Esophagus muscularis mucosa (tissue), 4 donors: ENCODE results near the gene SEC22A. TPM values are rescaled to one million over a fixed set of nuclear protein-coding genes. Genes with fewer than 3 reads are reported as not detected.

ENCODE experiments used
- DNase-seq: peaks from one replicate; pipeline ENCODE4 v3.0.0-alpha.2; 2017; ENCODE audit errors: extremely low spot score
- H3K27ac ChIP-seq, 4 donors: fragments of 200-600 bp; sonication (generic); replicated peaks in 1 of 4; 1 replicate in 3 of 4; 2 replicates in 1 of 4; pipeline ENCODE4 v1.5.1; 2016 to 2019; ENCODE audit warnings: mild to moderate bottlenecking in 1 of 4
- H3K27me3 ChIP-seq, 4 donors: fragments of 200-600 bp; sonication (generic); one replicate each; pipeline versions ENCODE4 v1.5.1 to v1.6.0; 2016 to 2019
- H3K36me3 ChIP-seq, 4 donors: fragments of 200-600 bp; sonication (generic); one replicate each; pipeline ENCODE4 v1.5.1; 2016 to 2019
- H3K4me1 ChIP-seq, 4 donors: fragments of 200-600 bp; sonication (generic); one replicate each; pipeline ENCODE4 v1.5.1; 2016 to 2019
- H3K4me3 ChIP-seq, 4 donors: fragments of 200-600 bp; sonication (generic); 1 replicate in 2 of 4; 2 replicates in 2 of 4; pipeline ENCODE4 v1.5.1; 2016 to 2019; ENCODE audit warnings: mild to moderate bottlenecking in 4 of 4, moderate library complexity in 1 of 4
- H3K9me3 ChIP-seq, 4 donors: fragments of 200-600 bp; sonication (generic); 1 replicate in 3 of 4; 2 replicates in 1 of 4; pipeline ENCODE4 v1.5.1; 2016 to 2019
- EP300 ChIP-seq: sonication (generic); formaldehyde crosslinking; IDR thresholded peaks from one replicate; pipeline ENCODE4 v1.6.1; 2017; ENCODE audit warnings: antibody characterized with exemption
- POLR2A ChIP-seq: fragments of 450-650 bp; IDR thresholded peaks from one replicate; pipeline ENCODE4 v1.6.1; 2017; ENCODE audit warnings: antibody characterized with exemption, moderate library complexity, mild to moderate bottlenecking, low read depth
- POLR2AphosphoS5 ChIP-seq, 2 donors: sonication (generic); formaldehyde crosslinking; IDR thresholded peaks; one replicate each; pipeline ENCODE4 v1.6.1; 2017; ENCODE audit warnings: antibody characterized with exemption in 2 of 2
- WGBS: methylation state at CpG from one replicate; pipeline ENCODE4 v1.1.5; 2018; 5-methylcytosine and 5-hydroxymethylcytosine counted together
- intact Hi-C: fragments of 100-400 bp; cut with DNase I; formaldehyde crosslinking; loops from one replicate; pipeline ENCODE4 v1.15.1; 2023
- total RNA-seq, 4 donors: library from RNA; depleted of rRNA; stranded (reverse); fragments of >200 nt; gene quantifications; one replicate each; pipeline versions ENCODE4 v1.1.0 to v1.2.1, GENCODE V29; 2016
- TF ChIP-seq, protein P1 (sequence below), 3 experiments: fragments of 200-600 bp in 2 of 3; fragments of 450-650 bp in 1 of 3; sonication (generic) in 2 of 3; IDR thresholded peaks; one replicate each; pipeline ENCODE4 v1.5.1; 2017 to 2019; ENCODE audit warnings: antibody characterized with exemption in 3 of 3, mild to moderate bottlenecking in 2 of 3, moderate library complexity in 1 of 3

SEC22A gene
- total RNA-seq, 4 donors from 2014 or later: 12.0 to 29.9 (median 20.0) TPM

DNA sequence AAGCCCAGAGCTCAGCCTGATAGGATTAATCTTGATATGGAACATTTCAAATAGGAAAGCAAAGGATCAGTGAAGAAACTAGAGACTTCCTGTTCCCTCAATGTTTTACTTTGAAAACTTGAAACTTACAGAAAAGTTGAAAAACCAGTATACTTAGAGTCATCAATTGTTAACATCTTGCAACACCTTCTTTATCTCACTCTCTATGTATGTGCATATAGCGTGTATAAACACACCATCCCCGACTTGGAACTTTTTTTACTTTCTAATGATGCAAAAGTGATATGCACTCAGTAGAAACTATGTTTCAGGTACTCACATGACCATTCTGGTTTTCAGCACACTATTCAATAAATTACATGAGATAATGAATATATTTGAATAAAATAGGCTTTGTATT, 60.5 kb downstream of the SEC22A start:
- no peak for TF ChIP-seq EP300
- TF ChIP-seq POLR2AphosphoS5 (IDR thresholded peaks at IDR 0.05): no peak
- TF ChIP-seq, protein P1, sequence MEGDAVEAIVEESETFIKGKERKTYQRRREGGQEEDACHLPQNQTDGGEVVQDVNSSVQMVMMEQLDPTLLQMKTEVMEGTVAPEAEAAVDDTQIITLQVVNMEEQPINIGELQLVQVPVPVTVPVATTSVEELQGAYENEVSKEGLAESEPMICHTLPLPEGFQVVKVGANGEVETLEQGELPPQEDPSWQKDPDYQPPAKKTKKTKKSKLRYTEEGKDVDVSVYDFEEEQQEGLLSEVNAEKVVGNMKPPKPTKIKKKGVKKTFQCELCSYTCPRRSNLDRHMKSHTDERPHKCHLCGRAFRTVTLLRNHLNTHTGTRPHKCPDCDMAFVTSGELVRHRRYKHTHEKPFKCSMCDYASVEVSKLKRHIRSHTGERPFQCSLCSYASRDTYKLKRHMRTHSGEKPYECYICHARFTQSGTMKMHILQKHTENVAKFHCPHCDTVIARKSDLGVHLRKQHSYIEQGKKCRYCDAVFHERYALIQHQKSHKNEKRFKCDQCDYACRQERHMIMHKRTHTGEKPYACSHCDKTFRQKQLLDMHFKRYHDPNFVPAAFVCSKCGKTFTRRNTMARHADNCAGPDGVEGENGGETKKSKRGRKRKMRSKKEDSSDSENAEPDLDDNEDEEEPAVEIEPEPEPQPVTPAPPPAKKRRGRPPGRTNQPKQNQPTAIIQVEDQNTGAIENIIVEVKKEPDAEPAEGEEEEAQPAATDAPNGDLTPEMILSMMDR (IDR thresholded peaks at IDR 0.05): no peak
- TF ChIP-seq POLR2A: no peak
- peaks cover 0 to 26% (median 5%) of the 10 kb centered on the region in 4 donors for H3K36me3 ChIP-seq
- no peak for DNase-seq
- WGBS: 79% methylated on average over 2 of the region's 2 CpGs
- H3K4me1 ChIP-seq: peaks cover 0 to 5% (median 0%) of the 10 kb centered on the region in 4 donors
- H3K27ac ChIP-seq: no peak overlapping the region
- intact Hi-C loops: no loop called here
- no peaks in the 10 kb centered on the region for H3K9me3 ChIP-seq
- H3K4me3 ChIP-seq: no peak overlapping the region
- no peaks in the 10 kb centered on the region for H3K27me3 ChIP-seq

DNA sequence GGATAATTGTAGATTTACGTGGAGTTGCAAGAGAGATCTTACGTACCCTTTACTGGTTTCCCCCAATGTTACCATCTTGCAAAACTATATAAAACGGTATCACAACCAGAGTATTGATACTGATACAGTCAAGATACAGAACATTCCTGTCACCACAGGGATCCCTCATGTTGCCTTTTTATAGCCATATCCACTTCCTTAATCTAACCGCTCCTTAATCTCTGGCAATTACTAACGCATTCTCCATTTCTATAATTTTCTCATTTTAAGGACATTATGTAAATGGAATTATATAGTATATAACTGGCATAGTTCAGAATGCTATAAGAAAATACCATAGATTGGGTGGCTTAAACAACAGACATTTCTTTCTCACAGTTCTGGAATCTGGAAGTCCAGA, 61.1 kb downstream of the SEC22A start:
- 92% methylated on average over 5 of the region's 5 CpGs for WGBS
- Histone ChIP-seq H3K36me3 (peaks cover 0 to 22% (median 4%) of the 10 kb centered on the region in 4 donors), H3K4me1 (peaks cover 0 to 5% (median 0%) of the 10 kb centered on the region in 4 donors), H3K27ac (no peak overlapping the region), H3K27me3 (no peaks in the 10 kb centered on the region), H3K4me3 (no peak overlapping the region), H3K9me3 (no peaks in the 10 kb centered on the region)
- TF ChIP-seq POLR2A: no peak
- TF ChIP-seq EP300: no peak
- TF ChIP-seq, protein P1 (IDR thresholded peaks at IDR 0.05): no peak
- TF ChIP-seq POLR2AphosphoS5 (IDR thresholded peaks at IDR 0.05): no peak
- intact Hi-C loops: no loop called here
- DNase-seq: no peak

DNA sequence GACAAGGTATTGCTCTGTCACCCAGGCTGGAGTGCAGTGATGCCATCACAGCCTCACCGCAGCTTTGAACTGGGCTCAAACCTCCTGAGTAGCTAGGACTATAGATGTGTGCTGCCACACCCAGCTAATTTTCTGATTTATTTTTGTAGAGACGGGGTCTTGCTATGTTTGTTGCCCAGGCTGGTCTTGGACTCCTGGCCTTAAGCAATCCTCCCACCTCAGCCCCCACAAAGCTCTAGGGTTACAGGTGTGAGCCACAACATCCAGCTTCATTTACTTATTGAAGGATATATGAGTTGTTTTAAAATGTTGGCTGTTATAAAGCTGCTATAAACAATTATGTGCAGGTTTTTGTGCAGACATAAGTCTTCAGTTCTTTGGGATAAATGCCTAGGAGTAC, 62.2 kb downstream of the SEC22A start:
- Histone ChIP-seq H3K36me3 (peaks cover 0 to 29% (median 4%) of the 10 kb centered on the region in 4 donors), H3K27me3 (no peaks in the 10 kb centered on the region), H3K4me1 (no peaks in the 10 kb centered on the region), H3K27ac (no peak overlapping the region), H3K4me3 (no peak overlapping the region), H3K9me3 (no peaks in the 10 kb centered on the region)
- no peak for DNase-seq
- intact Hi-C loops: no loop called here
- TF ChIP-seq POLR2A (no peak), POLR2AphosphoS5 (IDR thresholded peaks at IDR 0.05) (no peak), EP300 (no peak)
- TF ChIP-seq, protein P1 (IDR thresholded peaks at IDR 0.05): no peak
- WGBS: 94% methylated on average over 2 of the region's 2 CpGs

- no peaks in the 10 kb centered on the region for H3K9me3 ChIP-seq
- WGBS: 72% methylated on average over 2 of the region's 2 CpGs
- intact Hi-C loops: no loop called here
- H3K27ac ChIP-seq: no peak overlapping the region
- H3K27me3 ChIP-seq: no peaks in the 10 kb centered on the region
- peaks cover 0 to 6% (median 2%) of the 10 kb centered on the region in 4 donors for H3K4me1 ChIP-seq
- no peak for DNase-seq
- H3K36me3 ChIP-seq: peaks cover 0 to 28% (median 2%) of the 10 kb centered on the region in 4 donors
- TF ChIP-seq EP300 (no peak), POLR2AphosphoS5 (IDR thresholded peaks at IDR 0.05) (no peak), POLR2A (no peak)
- TF ChIP-seq, protein P1 (IDR thresholded peaks at IDR 0.05): no peak
- no peak overlapping the region for H3K4me3 ChIP-seq
Observed at GRCh38 chr3:123267821-123268220, 66.1 kb downstream of the SEC22A start.

GRCh38 chr3:123270818-123271217, 69.1 kb downstream of the SEC22A start:
- Histone ChIP-seq H3K27me3 (no peaks in the 10 kb centered on the region), H3K4me1 (peaks cover 0 to 12% (median 6%) of the 10 kb centered on the region in 4 donors), H3K27ac (no peak overlapping the region), H3K4me3 (no peak overlapping the region), H3K9me3 (no peaks in the 10 kb centered on the region), H3K36me3 (peaks cover 0 to 15% (median 2%) of the 10 kb centered on the region in 4 donors)
- no peak for DNase-seq
- WGBS: 86% methylated on average over 2 of the region's 2 CpGs
- intact Hi-C loops: no loop called here
- no peak for TF ChIP-seq POLR2AphosphoS5 (IDR thresholded peaks at IDR 0.05)
- no peak for TF ChIP-seq EP300
- no peak for TF ChIP-seq POLR2A
- TF ChIP-seq, protein P1 (IDR thresholded peaks at IDR 0.05): no peak
